ENCODE data around the gene APBA2.

The APBA2 gene

GRCh38 chr15:29083161-29083560 lies 197.4 kb downstream of the APBA2 start:
- Histone ChIP-seq H3F3A (ENCODE audit: insufficient read depth, low read length) (no peaks in the 10 kb centered on the region), H3K27ac (ENCODE audit: low read depth, low read length, poor library complexity, severe bottlenecking) (no peak overlapping the region), H3K4me2 (ENCODE audit: low read length) (no peak overlapping the region), H2AFZ (ENCODE audit: low read length) (no peak overlapping the region), H3K79me2 (ENCODE audit: insufficient read depth, low read length) (no peaks in the 10 kb centered on the region), H3K9me3 (ENCODE audit: low read length) (no peaks in the 10 kb centered on the region), H3K4me1 (ENCODE audit: insufficient read depth, low read length, severe bottlenecking) (no peaks in the 10 kb centered on the region), H3K9me2 (ENCODE audit: low read depth, low read length) (no peaks in the 10 kb centered on the region), H4K20me1 (ENCODE audit: insufficient read depth, low read length) (no peaks in the 10 kb centered on the region), H3K36me3 (ENCODE audit: insufficient read depth, low read length) (no peaks in the 10 kb centered on the region), H3K27me3 (ENCODE audit: insufficient read depth, low read length) (no peaks in the 10 kb centered on the region), H3K9ac (ENCODE audit: low read length) (no peak overlapping the region), H3K4me3 (ENCODE audit: low read depth, low read length, poor library complexity, severe bottlenecking) (no peak overlapping the region)
- TF ChIP-seq EZH2 (IDR thresholded peaks at IDR 0.05; ENCODE audit: borderline replicate concordance, low read length), result no peak
- TF ChIP-seq CTCF (IDR thresholded peaks at IDR 0.05; ENCODE audit: low read length), result no peak

- Histone ChIP-seq H3K9me2 (ENCODE audit: low read depth, low read length) (no peaks in the 10 kb centered on the region), H3K9ac (ENCODE audit: low read length) (no peak overlapping the region), H3K4me1 (ENCODE audit: insufficient read depth, low read length, severe bottlenecking) (no peaks in the 10 kb centered on the region), H2AFZ (ENCODE audit: low read length) (no peak overlapping the region), H3K79me2 (ENCODE audit: insufficient read depth, low read length) (no peaks in the 10 kb centered on the region), H3K27me3 (ENCODE audit: insufficient read depth, low read length) (no peaks in the 10 kb centered on the region), H3K36me3 (ENCODE audit: insufficient read depth, low read length) (no peaks in the 10 kb centered on the region), H3K9me3 (ENCODE audit: low read length) (no peaks in the 10 kb centered on the region), H4K20me1 (ENCODE audit: insufficient read depth, low read length) (no peaks in the 10 kb centered on the region), H3K4me3 (ENCODE audit: low read depth, low read length, poor library complexity, severe bottlenecking) (no peak overlapping the region), H3F3A (ENCODE audit: insufficient read depth, low read length) (no peaks in the 10 kb centered on the region), H3K4me2 (ENCODE audit: low read length) (no peak overlapping the region), H3K27ac (ENCODE audit: low read depth, low read length, poor library complexity, severe bottlenecking) (no peak overlapping the region)
- TF ChIP-seq CTCF (IDR thresholded peaks at IDR 0.05; ENCODE audit: low read length) (no peak), EZH2 (IDR thresholded peaks at IDR 0.05; ENCODE audit: borderline replicate concordance, low read length) (no peak)
These were observed 198.1 kb downstream of the APBA2 start for GRCh38 chr15:29083858-29084257.

GRCh38 chr15:29086001-29086400 lies 200.2 kb downstream of the APBA2 start:
- peaks cover 5% of the 10 kb centered on the region for H3K4me1 ChIP-seq (ENCODE audit: insufficient read depth, low read length, severe bottlenecking)
- H3K27me3 ChIP-seq (ENCODE audit: insufficient read depth, low read length), result no peaks in the 10 kb centered on the region
- H3K9me2 ChIP-seq (ENCODE audit: low read depth, low read length), result no peaks in the 10 kb centered on the region
- no peak overlapping the region for H2AFZ ChIP-seq (ENCODE audit: low read length)
- no peaks in the 10 kb centered on the region for H3F3A ChIP-seq (ENCODE audit: insufficient read depth, low read length)
- TF ChIP-seq EZH2 (IDR thresholded peaks at IDR 0.05; ENCODE audit: borderline replicate concordance, low read length) (no peak), CTCF (IDR thresholded peaks at IDR 0.05; ENCODE audit: low read length) (no peak)
- H4K20me1 ChIP-seq (ENCODE audit: insufficient read depth, low read length), result no peaks in the 10 kb centered on the region
- H3K4me3 ChIP-seq (ENCODE audit: low read depth, low read length, poor library complexity, severe bottlenecking), result no peak overlapping the region
- H3K9me3 ChIP-seq (ENCODE audit: low read length), result no peaks in the 10 kb centered on the region
- no peak overlapping the region for H3K27ac ChIP-seq (ENCODE audit: low read depth, low read length, poor library complexity, severe bottlenecking)
- H3K9ac ChIP-seq (ENCODE audit: low read length), result no peak overlapping the region
- H3K36me3 ChIP-seq (ENCODE audit: insufficient read depth, low read length), result no peaks in the 10 kb centered on the region
- H3K4me2 ChIP-seq (ENCODE audit: low read length), result no peak overlapping the region
- H3K79me2 ChIP-seq (ENCODE audit: insufficient read depth, low read length), result no peaks in the 10 kb centered on the region

Data from OCI-LY1 (cell line).